IMR-90 (cell line): ENCODE data around the gene STAU1.

ENCODE experiments used
- TF ChIP-seq, protein P1 (sequence below): conservative IDR thresholded peaks from 2 replicates; pipeline ENCODE4 v1.5.1; 2012; ENCODE audit warnings: mild to moderate bottlenecking, low read depth, low read length, improper control_type of control experiment
- TF ChIP-seq, protein P2 (sequence below): fragments of 150-350 bp; IDR thresholded peaks from 2 replicates; pipeline ENCODE4 v1.6.1; 2017; ENCODE audit warnings: mild to moderate bottlenecking, antibody characterized with exemption, low read length, low read depth

DNA sequence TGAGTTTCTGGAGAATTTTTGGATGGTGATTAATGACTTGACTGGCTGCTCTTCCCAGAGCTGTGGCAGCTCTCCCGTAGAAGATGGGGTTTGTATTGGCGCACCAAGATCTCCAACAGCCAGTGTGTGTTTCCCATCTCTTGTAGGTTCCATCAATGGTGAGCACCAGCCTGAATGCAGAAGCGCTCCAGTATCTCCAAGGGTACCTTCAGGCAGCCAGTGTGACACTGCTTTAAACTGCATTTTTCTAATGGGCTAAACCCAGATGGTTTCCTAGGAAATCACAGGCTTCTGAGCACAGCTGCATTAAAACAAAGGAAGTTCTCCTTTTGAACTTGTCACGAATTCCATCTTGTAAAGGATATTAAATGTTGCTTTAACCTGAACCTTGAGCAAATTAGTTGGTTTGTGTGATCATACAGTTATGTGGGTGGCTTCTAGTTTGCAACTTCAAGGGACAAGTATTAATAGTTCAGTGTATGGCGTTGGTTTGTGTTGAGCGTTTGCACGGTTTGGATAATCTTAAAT, 91.9 kb downstream of the STAU1 start:
- TF ChIP-seq, protein P1, sequence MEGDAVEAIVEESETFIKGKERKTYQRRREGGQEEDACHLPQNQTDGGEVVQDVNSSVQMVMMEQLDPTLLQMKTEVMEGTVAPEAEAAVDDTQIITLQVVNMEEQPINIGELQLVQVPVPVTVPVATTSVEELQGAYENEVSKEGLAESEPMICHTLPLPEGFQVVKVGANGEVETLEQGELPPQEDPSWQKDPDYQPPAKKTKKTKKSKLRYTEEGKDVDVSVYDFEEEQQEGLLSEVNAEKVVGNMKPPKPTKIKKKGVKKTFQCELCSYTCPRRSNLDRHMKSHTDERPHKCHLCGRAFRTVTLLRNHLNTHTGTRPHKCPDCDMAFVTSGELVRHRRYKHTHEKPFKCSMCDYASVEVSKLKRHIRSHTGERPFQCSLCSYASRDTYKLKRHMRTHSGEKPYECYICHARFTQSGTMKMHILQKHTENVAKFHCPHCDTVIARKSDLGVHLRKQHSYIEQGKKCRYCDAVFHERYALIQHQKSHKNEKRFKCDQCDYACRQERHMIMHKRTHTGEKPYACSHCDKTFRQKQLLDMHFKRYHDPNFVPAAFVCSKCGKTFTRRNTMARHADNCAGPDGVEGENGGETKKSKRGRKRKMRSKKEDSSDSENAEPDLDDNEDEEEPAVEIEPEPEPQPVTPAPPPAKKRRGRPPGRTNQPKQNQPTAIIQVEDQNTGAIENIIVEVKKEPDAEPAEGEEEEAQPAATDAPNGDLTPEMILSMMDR = no peak
- TF ChIP-seq, protein P2, sequence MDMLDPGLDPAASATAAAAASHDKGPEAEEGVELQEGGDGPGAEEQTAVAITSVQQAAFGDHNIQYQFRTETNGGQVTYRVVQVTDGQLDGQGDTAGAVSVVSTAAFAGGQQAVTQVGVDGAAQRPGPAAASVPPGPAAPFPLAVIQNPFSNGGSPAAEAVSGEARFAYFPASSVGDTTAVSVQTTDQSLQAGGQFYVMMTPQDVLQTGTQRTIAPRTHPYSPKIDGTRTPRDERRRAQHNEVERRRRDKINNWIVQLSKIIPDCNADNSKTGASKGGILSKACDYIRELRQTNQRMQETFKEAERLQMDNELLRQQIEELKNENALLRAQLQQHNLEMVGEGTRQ = no peak
